GM19239 (cell line): ENCODE measurements around the gene EXOC1.
A peak's percentile ranks its signal among the peaks of the same experiment; 100 is the strongest.
"Not testable (repeated sequence)": the region's sequence is repeated elsewhere in the genome, so short reads cannot be mapped to it uniquely, and the experiment has no call there.

Source experiments
- DNase-seq: peaks from one replicate; pipeline ENCODE4 v3.0.0; 2011; ENCODE audit warnings: low spot score; ENCODE audit not compliant: insufficient read length
- FAIRE-seq: peaks from 2 replicates; lab custom pipeline; 2011; peaks lifted over from hg19 to GRCh38; lab: Jason Lieb, UNC

Gene EXOC1

GRCh38 chr4:55896622-55897021, 43.2 kb downstream of the EXOC1 start:
- FAIRE-seq (no peak), DNase-seq (no peak)

DNA sequence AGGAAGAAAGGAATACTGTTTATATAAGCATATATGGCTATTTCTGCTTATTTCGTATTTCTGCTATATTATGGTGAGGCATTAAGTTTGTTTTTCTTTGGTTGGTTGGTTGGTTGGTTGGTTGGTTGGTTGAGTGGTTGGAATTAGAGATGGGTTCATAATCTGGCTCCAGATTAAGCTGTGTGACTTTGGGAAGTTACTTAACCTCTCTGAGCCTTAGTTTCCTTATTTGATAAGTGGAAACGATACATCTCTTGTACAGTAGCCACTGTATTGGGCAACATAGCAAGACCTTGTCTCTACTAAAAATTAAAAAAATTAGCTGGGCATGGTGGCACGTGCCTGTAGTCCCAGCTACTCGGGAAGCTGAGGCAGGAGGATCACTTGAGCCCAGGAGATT, 49.2 kb downstream of the EXOC1 start:
- DNase-seq, result no peak
- FAIRE-seq, result no peak

GRCh38 chr4:55903577-55903976, 50.1 kb downstream of the EXOC1 start:
- DNase-seq (no peak), FAIRE-seq (no peak)

GRCh38 chr4:55904576-55904975, 51.1 kb downstream of the EXOC1 start:
- DNase-seq, result no peak
- FAIRE-seq, result no peak

- FAIRE-seq, result no peak
- DNase-seq, result no peak
These were observed 52.9 kb downstream of the EXOC1 start for GRCh38 chr4:55906323-55906722.

DNA sequence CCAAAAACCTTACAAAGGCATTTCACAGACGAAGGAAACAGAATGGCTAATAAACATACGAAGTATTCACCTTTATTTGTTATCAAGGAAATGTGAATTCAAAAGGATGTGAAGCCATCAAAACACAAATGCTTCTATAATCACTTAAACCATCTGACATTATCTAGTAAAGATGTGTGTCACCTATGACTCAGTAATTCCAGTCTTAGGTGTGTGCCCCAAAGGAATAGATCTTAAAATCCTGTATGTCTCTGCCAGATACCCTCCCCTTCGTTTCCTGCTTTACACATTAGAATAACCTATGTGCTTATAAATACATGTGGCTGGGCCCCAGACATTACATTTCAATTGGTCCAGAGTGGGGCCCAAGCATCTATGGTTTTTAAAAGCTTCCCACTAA, 53.5 kb downstream of the EXOC1 start:
- no peak for FAIRE-seq

DNA sequence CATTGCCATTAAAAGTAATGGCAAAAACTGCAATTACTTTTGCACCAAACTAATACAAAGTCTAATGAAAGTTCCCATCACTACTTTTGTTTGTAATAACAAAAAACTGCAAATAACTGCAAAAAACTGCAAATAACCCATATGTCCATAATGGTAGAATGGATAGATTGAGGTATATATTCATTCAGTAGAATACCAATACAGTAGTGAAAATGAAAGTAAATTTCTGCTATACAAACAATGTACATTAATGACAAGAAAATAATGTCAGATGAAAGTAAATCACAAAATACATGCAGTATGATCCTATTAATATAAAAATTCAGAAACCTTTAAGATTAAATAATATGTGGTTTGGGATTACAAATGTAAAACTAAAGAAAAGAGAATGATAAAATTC, 54.0 kb downstream of the EXOC1 start:
- DNase-seq (no peak), FAIRE-seq (no peak)

More for the DNA sequence above, 53.5 kb downstream of the EXOC1 start:
- DNase-seq, result no peak

GRCh38 chr4:55910140-55910539, 56.7 kb downstream of the EXOC1 start:
- FAIRE-seq, result no peak
- DNase-seq, result no peak

DNA sequence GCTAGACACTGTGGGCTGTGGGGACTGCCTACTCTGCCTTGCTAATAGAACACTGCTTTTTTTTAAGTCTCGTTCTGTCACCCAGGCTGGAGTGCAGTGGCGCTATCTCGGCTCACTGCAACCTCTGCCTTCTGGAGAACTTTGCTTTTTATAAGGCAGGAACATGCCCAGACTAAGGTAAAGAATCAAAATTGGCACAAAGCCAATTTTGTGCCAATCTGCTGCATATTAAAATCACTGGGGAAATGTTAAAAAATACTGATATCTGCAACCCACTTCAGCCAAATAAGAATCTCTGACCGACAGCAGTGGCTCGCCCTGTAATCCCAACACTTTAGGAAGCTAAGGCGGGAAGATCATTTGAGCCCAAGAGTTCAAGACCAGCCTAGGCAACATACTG, 58.8 kb downstream of the EXOC1 start:
- no peak for FAIRE-seq
- DNase-seq, result no peak

- DNase-seq, result no peak
- FAIRE-seq, result no peak
These were observed 67.1 kb downstream of the EXOC1 start for GRCh38 chr4:55920571-55920970.

GRCh38 chr4:55921093-55921492, 67.6 kb downstream of the EXOC1 start:
- FAIRE-seq, result no peak

DNA sequence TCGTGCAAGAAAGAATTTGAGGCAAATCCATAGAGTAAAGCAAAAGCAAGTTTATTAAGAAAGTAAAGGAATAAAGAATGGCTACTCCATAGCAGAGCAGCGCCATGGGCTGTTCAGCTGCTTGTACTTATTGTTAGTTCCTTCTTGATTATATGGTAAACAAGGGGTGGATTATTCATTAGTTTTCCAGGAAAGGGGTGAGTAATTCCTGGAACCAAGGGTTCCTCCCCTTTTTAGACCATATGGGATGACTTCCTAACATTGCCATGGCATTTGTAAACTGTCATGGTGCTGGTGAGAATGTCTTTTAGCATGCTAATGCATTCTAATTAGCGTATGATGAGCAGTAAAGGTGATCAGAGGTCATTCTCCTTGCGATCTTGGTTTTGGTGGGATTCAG, 71.8 kb downstream of the EXOC1 start:
- no peak for DNase-seq
- FAIRE-seq, result no peak

More at GRCh38 chr4:55921093-55921492, 67.6 kb downstream of the EXOC1 start:
- DNase-seq, result no peak

- DNase-seq (no peak), FAIRE-seq (peak; percentile 11)
These were observed 73.2 kb downstream of the EXOC1 start for GRCh38 chr4:55926610-55927009.

DNA sequence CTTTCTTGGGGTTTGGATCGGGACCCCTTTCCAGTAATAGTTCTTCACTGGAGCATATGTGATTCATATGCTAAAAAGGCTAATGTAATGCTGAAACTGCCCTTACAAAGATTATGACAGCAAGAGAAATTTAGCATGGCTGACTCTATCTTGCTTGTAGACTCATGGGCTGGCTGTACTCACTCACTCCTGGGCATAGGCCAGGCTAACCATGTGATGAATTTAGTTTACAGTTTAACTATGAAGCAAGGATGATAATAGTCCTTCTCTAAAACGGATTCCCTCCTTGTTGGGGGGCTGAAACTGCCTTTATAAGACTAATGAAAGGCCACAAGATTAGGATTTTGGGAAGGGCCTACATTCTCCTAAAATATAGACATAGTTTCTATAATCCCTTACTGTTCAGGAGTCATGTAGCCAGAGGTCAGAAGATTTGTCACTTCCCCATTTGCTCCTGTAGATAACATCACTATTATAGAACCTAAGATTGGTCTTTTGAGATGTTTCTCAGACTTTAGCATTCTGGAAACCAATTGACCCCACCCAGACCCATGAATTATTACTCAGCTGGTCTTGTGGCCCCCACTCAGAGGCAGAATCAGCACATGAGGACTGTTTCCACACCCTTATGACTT, 74.5 kb downstream of the EXOC1 start:
- FAIRE-seq (no peak), DNase-seq (no peak)

- no peak for FAIRE-seq
- no peak for DNase-seq
These were observed 75.4 kb downstream of the EXOC1 start for GRCh38 chr4:55928846-55929245.

DNA sequence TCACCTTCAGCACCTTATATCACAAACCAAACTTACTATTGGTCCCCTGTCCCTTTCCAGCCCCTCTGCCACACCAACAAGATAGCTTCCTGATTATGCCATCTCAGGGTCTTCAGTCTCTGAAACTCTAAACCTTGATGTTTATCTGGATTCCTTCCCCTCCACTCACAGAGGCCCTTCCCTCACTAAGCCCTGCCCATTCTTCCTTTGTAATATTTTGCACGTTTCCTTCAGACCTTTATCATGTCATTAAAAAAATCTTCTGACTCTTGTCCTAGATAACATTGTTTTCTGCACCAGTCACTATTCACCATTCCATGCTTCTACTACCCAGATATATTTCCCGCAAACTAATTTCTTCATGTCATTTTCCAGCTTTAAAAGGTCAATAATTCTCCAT, 77.6 kb downstream of the EXOC1 start:
- FAIRE-seq, result no peak

DNA sequence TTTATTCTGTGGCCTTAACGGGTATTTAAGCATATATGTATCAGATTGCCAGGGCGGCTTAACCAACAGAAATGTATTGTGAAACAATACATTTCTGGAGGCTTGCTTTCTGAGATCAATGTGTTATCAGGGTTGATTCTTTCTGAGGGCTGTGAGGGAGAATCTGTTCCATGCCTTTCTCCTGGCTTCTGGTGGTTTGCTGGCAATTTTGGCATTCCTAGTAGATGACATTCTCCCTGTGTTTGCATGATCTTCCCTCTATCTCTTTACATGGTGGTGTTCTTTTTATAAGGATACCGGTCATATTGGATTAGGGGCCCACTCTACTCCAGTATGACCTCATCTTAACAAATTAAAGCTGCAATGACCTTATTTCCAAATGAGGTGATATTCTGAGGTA, 78.4 kb downstream of the EXOC1 start:
- no peak for FAIRE-seq
- no peak for DNase-seq

More for the DNA sequence above, 77.6 kb downstream of the EXOC1 start:
- DNase-seq, result no peak

GRCh38 chr4:55932511-55932910, 79.1 kb downstream of the EXOC1 start:
- no peak for FAIRE-seq
- DNase-seq, result no peak

DNA sequence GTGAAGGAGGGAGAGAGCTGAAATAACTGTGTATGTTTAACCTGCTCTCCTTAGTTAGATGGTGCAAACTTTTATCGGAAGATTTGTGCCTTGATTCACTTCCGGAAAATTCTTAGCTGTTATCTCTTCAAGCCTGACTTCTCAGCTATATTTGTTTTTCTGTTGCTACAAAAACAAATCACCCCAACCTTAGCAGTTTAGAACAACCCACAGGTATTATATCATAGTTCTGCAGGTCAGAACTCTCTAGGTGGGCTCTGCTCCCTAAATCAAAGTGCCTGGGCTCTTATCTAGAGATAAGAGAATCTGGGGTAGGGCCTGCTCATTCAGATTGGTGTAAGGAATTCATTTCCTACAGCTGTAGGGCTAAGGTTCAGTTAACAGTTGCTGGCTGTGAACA, 80.2 kb downstream of the EXOC1 start:
- DNase-seq, result no peak
- FAIRE-seq, result no peak

DNA sequence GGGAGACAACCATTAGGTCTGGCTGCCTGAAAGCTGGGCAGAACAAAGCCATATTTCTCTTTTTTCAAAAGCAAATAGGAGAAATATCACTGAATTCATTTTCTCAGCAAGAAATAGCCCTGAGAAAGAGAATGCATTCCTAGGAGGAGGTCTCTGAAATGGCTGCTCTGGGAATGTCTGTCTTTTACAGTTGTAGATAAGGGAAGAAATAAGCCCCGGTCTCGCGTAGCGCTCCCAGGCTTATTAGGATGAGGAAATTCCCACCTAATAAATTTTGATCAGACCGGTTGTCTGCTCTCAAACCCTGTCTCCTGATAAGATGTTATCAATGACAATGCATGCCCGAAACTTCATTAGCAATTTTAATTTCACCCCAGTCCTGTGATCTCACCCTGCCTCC, 82.5 kb downstream of the EXOC1 start:
- DNase-seq, FAIRE-seq: not testable (repeated sequence)

DNA sequence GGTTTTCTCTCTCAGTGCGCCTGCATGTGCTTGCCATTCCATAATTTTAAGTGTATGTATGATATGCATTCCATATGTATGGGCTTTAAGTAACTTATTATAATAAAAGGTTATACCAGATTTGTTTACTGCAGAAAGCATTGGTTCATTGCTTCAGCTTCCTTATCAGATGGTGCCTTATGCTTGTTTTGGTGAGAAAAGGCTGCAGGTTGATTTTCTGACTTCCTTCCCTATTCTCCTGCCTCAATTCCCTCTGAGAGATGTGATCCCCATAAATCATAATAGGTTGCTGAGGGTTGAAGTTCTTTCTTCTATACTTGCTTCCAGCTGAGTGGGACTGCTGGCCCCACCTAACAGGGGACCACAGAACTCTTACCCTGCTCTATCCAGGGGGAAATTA, 85.0 kb downstream of the EXOC1 start:
- no peak for DNase-seq
- FAIRE-seq, result no peak

DNA sequence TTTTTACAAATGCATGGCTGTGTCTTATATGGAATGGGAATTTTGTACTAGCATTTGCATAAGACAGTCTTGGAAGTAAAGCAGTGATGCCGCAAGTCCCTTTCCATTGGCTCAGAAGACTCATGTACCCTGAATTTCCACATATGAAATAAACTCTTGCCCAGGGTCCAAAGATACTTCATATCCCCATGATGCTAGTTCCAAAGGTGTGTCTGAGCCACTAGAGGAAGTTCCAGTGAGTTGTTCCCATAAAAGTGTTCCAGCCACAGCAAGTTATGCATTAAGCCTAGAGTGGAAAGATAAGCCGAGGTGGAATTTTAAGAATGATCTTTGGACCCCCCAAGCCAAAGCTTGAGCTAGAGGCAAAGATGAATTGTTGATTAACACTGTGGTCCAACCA, 86.0 kb downstream of the EXOC1 start:
- DNase-seq (no peak), FAIRE-seq (no peak)
